Mesothelial cell of epicardium (in vitro differentiated cells): ENCODE results near the gene SRCIN1. TPM values are rescaled to one million over a fixed set of nuclear protein-coding genes. Genes with fewer than 3 reads are reported as not detected.

Experiments used
- DNase-seq, 2 experiments: peaks; one replicate each; pipeline ENCODE4 v3.0.0; 2021; ENCODE audit warnings: low spot score in 2 of 2; ENCODE audit not compliant: unreplicated experiment in 2 of 2
- H3K27ac Mint-ChIP-seq: 2 replicates; pipeline ENCODE4 v1.8.0; 2021; ENCODE audit warnings: mixed read lengths
- H3K27me3 Mint-ChIP-seq: 2 replicates; pipeline ENCODE4 v1.8.0; 2021; ENCODE audit warnings: low read depth, mixed read lengths
- H3K36me3 Mint-ChIP-seq: 2 replicates; pipeline ENCODE4 v1.8.0; 2021; ENCODE audit warnings: mixed read lengths
- H3K4me1 Mint-ChIP-seq: 2 replicates; pipeline ENCODE4 v1.8.0; 2021; ENCODE audit warnings: mixed read lengths
- H3K4me3 Mint-ChIP-seq: 2 replicates; pipeline ENCODE4 v1.8.0; 2021; ENCODE audit warnings: mild to moderate bottlenecking, moderate library complexity, mixed read lengths
- H3K9me3 Mint-ChIP-seq: 2 replicates; pipeline ENCODE4 v1.8.0; 2021; ENCODE audit warnings: mixed read lengths
- total RNA-seq: library from RNA; stranded (reverse); gene quantifications from 3 replicates; pipeline ENCODE4 v1.2.1, GENCODE V29; 2021
- TF ChIP-seq, protein P1 (sequence below): fragments of 200-600 bp; sonication (generic); IDR thresholded peaks from one replicate; pipeline ENCODE4 v1.5.0; 2021; ENCODE audit warnings: antibody characterized with exemption; ENCODE audit not compliant: unreplicated experiment

Gene SRCIN1
- total RNA-seq, 1 donor from 2014 or later, result 19.4 TPM

DNA sequence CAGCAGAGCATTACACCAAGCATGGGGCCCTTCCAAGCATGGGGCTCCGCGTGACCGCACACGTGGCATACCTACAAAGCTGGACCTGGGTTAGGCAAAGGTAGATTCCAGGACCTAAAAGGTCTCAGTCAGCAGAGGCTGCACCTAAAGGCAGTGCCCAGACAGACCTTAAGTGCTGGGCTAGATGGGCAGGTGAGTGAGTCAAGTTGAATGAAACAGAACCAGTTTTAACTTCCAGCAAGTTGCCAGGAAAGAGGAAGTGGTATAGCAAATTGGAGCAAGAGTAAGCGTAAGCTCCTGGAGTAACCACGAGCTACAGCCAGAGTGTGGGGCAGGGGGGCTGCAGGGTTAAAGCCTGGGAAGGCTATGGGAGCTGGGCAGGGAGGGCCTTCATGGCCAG, 49.5 kb downstream of the SRCIN1 start:
- TF ChIP-seq, protein P1, sequence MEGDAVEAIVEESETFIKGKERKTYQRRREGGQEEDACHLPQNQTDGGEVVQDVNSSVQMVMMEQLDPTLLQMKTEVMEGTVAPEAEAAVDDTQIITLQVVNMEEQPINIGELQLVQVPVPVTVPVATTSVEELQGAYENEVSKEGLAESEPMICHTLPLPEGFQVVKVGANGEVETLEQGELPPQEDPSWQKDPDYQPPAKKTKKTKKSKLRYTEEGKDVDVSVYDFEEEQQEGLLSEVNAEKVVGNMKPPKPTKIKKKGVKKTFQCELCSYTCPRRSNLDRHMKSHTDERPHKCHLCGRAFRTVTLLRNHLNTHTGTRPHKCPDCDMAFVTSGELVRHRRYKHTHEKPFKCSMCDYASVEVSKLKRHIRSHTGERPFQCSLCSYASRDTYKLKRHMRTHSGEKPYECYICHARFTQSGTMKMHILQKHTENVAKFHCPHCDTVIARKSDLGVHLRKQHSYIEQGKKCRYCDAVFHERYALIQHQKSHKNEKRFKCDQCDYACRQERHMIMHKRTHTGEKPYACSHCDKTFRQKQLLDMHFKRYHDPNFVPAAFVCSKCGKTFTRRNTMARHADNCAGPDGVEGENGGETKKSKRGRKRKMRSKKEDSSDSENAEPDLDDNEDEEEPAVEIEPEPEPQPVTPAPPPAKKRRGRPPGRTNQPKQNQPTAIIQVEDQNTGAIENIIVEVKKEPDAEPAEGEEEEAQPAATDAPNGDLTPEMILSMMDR, result no peak
- H3K27ac Mint-ChIP-seq, result no peak overlapping the region
- no peaks in the 10 kb centered on the region for H3K9me3 Mint-ChIP-seq
- H3K27me3 Mint-ChIP-seq, result peaks cover 30% of the 10 kb centered on the region
- no peak for DNase-seq
- H3K4me3 Mint-ChIP-seq, result no peak overlapping the region
- peaks cover 4% of the 10 kb centered on the region for H3K36me3 Mint-ChIP-seq
- peaks cover 24% of the 10 kb centered on the region for H3K4me1 Mint-ChIP-seq

- no peak overlapping the region for H3K4me3 Mint-ChIP-seq
Observed at GRCh38 chr17:38554430-38555350, 51.1 kb downstream of the SRCIN1 start.

GRCh38 chr17:38552343-38552742, 53.4 kb downstream of the SRCIN1 start:
- TF ChIP-seq, protein P1, result no peak
- Mint-ChIP-seq H3K27me3 (no peaks in the 10 kb centered on the region), H3K4me3 (no peak overlapping the region), H3K9me3 (no peaks in the 10 kb centered on the region), H3K27ac (no peak overlapping the region), H3K36me3 (peaks cover 5% of the 10 kb centered on the region), H3K4me1 (no peaks in the 10 kb centered on the region)
- DNase-seq, result no peak

More at GRCh38 chr17:38554430-38555350, 51.1 kb downstream of the SRCIN1 start:
- Mint-ChIP-seq H3K27me3 (peaks cover 15% of the 10 kb centered on the region), H3K4me1 (peaks cover 19% of the 10 kb centered on the region), H3K36me3 (peaks cover 5% of the 10 kb centered on the region), H3K9me3 (no peaks in the 10 kb centered on the region), H3K27ac (no peak overlapping the region)
- DNase-seq, result no peak
- TF ChIP-seq, protein P1, result no peak

DNA sequence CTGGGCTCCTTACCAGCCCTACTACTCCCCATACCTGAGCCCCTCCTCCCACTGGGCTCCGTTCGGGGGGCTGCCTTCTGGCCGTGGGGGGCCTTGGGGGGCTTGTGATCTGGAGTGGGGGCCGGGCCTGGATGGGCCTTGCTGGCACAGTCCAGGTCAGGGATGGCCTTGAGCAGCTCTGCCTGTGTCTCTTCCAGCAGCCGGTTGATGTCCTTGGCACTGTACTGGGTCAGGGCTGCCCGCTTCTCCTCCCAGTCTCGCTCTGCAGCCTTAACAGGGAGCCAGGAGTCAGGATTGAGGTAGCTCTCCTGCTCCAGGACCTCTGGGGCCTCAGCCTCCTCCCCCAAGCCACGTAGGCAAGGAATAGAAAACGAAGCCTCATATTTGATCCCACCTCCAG, 54.6 kb downstream of the SRCIN1 start:
- Mint-ChIP-seq H3K27ac (no peak overlapping the region), H3K9me3 (no peaks in the 10 kb centered on the region), H3K4me1 (no peaks in the 10 kb centered on the region), H3K4me3 (no peak overlapping the region), H3K36me3 (peaks cover 7% of the 10 kb centered on the region), H3K27me3 (peaks cover 2% of the 10 kb centered on the region)
- TF ChIP-seq, protein P1, result no peak
- DNase-seq, result no peak

DNA sequence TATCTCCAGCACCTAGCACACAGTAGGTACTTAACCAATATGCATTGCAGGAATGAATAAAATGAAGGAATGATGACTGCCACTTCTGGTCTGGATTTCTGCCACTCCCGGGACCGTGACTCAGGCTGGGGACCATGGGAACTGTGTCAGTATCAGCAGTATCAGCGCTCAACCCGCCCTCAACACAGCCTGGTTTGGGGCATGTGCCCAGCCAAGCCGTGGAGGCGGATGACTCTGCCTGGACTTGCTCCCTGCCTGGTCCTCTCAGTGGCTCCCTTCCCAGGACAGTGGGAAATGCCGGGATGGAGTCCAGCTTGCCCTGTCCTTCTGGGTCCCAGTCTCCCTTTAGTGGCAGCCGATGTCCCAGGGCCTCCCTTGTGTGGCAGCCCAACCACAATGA, 55.1 kb downstream of the SRCIN1 start:
- no peak overlapping the region for H3K4me3 Mint-ChIP-seq
- no peaks in the 10 kb centered on the region for H3K9me3 Mint-ChIP-seq
- H3K27ac Mint-ChIP-seq, result no peak overlapping the region
- no peak for DNase-seq
- peaks cover 7% of the 10 kb centered on the region for H3K36me3 Mint-ChIP-seq
- peaks cover 2% of the 10 kb centered on the region for H3K27me3 Mint-ChIP-seq
- no peaks in the 10 kb centered on the region for H3K4me1 Mint-ChIP-seq
- TF ChIP-seq, protein P1, result no peak
